GM21528 (cell line): ENCODE data around the gene TIMM44.
"Not testable (repeated sequence)": the region's sequence is repeated elsewhere in the genome, so short reads cannot be mapped to it uniquely, and the experiment has no call there.

Source experiments
- ATAC-seq: cut with Tn5 transposase; IDR thresholded peaks from one replicate; pipeline ENCODE4 v1.9.1; 2021; ENCODE audit warnings: mild to moderate bottlenecking, moderate library complexity; ENCODE audit not compliant: unreplicated experiment, low FRiP score

The TIMM44 gene

GRCh38 chr19:7977021-7977722 lies 33.7 kb upstream of the TIMM44 start:
- ATAC-seq: no peak

DNA sequence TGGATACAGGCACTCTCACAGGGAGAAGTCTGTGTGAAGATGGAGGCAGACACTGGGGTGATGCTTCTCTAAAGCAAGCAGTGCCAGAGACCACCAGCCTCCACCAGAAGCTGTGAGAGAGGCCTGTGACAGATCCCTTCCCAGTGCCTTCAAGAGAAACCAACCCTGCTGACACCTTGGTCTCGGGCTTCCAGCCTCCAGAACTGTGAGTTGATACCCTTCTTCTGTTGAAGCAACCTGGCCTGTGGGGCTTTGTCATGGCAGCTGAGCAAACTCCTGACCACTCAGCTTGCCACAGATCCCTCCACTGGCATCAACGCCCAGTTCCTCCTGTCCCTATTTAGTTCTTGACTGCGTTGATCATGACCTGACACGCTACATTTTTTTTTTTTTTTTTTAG lies 33.0 kb upstream of the TIMM44 start:
- no peak for ATAC-seq

DNA sequence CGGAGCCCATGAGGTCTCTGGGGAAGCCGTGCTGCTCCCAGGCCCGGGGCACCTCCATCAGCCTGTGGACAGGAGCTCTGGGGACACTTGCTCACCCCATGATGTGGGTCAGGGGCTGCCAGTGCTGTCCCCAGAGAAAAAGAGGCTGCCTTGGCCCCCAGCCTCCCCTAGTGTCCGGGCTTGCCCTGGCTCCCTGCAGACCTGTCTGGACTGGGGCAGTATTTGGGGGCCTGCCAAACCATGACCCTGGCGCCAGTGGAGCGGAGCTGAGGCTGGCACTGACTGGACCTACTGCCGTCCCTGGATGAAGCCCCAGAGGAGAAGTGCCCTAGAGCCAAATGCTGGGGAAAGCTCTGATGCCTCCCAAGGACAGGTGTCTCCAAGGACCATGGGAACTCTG lies 31.6 kb upstream of the TIMM44 start:
- ATAC-seq: no peak

DNA sequence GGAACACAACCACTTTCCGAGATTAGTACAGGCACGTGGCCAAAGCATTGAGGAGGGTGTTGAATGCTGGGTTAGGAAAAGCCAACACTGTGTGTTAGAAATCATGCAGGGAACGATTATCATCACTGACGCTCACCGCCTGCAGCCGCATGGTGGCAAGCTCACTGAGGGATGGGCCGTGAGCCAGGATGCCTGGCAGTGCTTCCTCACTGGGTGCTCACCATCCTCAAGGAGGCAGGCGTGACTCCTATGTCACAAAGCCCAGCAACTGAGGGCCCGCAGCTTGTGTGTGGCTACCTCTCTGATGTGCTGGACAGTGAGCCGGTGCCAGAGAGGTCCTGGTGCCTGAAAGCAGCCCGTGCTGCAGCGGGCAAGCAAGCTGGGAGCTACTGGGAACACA lies 30.4 kb upstream of the TIMM44 start:
- no peak for ATAC-seq

GRCh38 chr19:7971553-7972520 lies 28.4 kb upstream of the TIMM44 start:
- ATAC-seq: no peak

GRCh38 chr19:7970716-7971448 lies 27.4 kb upstream of the TIMM44 start:
- ATAC-seq: no peak

- no peak for ATAC-seq
These were observed 26.1 kb upstream of the TIMM44 start for GRCh38 chr19:7969555-7969939.

DNA sequence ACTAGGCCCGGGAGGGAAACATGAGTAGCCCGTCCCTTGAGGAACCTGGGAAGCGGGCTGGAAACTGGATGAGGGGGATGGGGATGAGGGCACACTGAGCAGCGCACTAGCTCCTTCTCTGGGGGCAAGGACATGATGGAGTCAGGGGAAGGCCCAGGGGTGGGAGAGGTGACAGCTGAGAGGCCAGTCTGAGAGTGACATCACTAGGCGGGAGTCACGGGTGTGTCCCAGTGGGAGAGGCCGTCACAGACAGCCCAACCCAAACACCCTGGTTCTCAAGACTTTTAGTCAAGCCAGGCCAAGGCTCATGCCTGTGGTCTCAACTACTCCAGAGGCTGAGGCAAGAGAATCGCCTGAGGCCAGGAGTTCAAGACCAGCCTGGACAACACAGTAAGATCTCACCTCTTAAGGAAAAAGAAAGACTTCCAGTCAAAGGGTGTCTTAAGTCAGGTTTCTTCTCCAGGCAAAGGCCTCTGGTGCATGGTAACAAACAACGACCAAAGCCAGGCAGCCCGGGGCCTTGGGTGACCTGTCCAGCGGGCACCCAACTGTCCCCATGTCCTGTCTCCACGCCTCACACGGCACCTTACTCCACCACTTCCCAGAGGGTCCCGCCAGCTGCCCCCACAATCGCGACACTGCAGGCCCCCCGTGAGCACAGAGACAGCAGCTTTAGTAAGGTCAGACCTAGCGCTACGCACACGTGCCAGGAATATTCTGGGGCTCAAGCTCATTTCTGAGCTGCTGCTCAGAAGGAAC lies 25.5 kb upstream of the TIMM44 start:
- no peak for ATAC-seq

DNA sequence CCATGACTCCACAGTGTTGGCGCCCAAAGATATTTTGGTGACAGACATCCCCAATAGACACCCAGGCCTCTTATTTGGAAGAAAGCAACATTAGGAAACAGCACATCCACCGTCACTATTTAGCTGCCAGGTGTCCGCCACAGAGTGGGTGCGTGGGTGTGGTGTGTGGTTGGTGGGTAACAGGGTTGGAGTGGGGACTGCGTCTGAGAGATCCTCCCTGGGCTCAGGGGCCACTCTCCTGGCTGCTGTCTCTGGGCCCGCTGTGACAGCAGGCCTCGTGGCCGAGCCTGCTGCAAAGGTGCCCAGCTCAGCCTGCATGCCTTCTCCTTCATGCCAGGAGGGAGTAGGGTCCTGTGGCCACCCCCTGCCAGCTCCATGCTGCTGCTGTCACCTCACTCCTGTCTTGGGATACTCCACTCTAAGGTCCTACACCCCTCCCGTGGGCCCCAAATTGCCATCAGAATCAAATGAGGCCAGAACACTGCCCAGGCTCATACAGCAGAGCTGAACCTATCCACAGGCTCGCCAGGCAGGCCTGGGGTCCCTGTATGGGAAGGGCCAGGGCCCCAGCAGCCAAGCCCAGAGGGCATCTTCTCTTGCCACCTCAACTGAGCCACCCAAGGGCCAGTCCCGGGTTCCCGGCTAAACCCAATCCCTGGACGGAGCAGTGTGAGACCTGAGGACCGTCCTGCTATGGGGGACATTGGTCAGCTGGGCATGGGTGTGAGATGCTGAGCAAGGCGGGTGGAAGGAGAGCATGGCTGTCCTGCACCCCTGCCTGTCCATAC lies 24.7 kb upstream of the TIMM44 start:
- no peak for ATAC-seq

DNA sequence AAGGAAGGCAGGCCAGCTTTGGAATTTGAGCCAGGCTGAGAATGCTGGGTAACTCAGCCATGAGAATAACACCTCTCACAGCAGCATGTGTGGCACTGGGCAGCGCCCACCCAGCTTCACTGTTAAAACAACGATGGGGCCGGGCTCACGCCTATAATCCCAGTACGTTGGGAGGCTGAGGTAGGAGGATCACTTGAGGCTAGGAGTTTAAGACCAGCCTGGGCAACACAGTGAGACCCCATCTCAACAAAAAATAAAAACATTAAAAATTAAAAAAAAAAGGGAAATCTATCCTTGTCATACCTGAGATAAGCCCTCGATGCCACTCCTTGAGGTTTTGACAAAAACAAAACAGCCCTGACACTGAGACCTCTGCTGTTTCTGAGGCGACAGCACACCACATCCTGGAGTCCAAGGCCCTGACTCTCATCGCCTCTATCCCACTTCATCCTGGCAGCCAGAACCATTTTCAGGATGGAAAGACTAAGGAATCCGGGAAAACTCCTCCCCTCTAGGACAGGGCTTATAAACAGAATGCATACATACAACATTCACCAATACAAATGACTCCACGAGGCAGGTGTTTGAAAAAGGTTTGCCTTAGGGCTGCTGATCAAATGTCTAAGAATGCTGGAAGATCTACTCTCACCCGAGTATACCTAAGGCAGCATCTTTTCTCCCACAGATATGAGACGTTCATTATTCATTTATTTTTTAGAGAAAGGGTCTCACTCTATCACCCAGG lies 22.6 kb upstream of the TIMM44 start:
- no peak for ATAC-seq

DNA sequence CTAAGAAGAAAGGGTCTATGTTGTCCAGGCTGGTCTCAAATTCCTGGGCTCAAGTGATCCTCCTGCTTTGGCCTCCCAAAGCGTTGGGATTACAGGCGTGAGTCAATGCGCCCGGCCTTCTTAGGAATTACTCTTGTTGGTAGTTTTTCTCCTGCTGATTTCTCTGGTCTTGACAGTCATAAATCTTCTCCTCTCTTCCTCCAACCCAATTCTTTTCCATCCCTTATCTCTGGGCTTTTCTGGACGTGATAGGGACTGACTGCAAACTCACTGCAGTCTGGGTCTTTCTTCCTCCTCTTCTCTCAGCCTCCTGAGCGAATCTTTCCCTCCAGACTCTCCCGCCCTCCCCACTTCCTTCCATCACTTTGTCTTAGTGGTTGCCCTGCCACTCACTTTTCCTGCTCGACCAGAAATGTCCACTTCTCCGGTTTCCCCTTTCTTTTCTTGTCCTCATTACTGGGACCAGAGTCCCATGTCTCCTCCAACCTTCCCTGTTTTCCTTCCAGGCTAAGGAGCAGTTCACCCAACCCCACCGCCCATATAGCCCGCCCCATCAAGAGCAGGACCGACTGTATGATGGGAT lies 21.9 kb upstream of the TIMM44 start:
- no peak for ATAC-seq

DNA sequence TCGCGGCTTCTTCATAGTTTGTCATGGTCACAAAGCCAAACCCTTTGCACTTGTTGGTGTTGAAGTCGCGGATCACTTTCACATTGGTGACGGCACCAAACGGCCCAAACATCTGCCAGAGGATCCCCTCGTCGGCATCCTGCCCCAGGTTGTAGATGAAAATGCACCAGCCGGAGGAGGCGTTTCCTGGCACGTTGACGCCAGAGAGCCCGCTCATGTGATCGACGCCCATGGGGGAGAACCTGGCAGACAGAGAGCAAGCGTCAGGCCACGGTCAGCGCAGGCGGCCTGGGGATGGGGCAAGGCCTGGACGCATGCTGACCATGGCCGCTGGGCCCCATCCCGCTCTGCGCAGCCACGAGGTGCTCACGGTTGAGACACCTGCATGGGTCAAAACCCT lies 20.1 kb upstream of the TIMM44 start:
- no peak for ATAC-seq

DNA sequence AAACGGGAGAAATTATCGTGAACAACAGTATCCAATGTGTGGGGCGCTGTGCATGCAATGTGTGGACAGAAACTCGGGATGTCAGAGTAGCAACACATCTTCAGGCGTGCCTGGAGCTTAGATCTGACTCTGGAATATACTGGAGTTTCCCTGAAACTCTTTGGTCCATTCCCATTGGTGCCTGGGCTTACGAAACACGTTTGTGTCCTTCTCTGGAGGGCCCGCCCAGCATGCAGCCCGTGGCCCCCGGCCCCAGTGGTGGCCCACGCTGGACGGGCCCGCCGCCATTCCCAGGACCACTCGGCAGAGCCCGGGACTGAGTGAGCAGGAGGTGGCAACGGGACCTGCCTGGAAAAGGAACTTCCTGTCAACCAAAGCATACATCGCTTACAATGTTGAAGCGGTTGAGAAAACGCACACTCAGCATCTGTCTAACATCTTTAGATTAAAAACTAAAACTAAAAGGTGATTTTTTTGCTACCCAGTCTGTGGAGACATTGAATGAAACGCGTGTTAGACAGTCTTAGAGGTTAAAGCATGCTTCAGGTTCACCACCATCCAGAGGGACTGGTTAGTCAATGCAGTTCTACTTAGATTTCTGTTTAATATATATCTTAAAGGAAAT lies 19.3 kb upstream of the TIMM44 start:
- ATAC-seq: no peak

DNA sequence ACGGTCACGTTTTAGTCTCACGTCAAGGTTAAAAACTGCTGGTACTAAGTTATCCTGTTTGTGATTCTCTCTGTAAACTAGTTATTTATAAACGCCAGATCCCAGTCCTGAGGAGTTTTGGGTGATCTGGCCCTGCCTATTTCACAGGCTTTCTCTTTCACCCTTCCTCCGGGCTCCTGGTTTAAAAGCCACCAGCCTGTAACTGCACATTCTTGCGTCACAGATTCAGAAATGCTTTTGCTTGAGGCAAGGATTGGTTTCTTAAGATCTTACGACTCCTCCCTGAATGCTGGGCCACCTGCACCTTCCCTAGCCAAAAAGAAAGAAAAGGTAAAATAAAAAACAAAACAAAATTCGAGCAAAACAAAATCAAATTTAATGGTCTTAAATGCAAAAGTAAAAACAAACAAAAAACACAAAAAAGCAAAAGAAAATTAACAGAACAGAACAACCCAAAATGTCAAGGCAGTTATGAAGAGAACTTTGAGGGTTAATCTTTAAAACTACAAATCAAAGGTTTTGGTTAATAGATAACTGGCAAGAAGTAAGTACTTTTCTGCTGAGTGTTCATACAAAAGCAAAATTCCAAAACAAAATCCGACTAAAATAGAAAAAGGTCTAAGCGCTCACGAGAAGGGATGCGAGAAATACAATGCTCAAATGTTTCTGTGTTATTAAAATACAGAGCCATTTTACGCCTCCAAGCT lies 18.6 kb upstream of the TIMM44 start:
- no peak for ATAC-seq

GRCh38 chr19:7961082-7961481 lies 17.6 kb upstream of the TIMM44 start:
- ATAC-seq: not testable (repeated sequence)

- no peak for ATAC-seq
These were observed 15.7 kb upstream of the TIMM44 start for GRCh38 chr19:7959211-7959610.

DNA sequence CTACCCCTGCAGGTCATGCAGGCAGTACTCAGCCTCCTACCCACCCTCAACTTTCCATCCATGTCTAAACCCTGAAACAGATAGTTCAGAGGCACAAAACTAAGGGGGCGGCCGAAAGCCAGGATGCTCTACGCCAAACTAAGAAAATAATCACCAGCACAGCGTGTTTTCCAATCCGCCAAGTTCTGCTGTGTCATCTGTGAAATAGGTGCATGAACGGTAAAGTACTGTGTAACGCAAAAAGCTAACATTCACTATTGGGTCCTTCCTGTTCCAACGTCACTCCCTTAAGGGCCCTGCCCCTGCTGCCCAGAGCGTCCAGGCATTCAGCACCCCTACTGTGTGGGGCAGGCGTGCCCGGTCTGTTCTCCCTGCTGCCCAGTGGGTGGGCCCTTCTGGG lies 12.2 kb upstream of the TIMM44 start:
- no peak for ATAC-seq

DNA sequence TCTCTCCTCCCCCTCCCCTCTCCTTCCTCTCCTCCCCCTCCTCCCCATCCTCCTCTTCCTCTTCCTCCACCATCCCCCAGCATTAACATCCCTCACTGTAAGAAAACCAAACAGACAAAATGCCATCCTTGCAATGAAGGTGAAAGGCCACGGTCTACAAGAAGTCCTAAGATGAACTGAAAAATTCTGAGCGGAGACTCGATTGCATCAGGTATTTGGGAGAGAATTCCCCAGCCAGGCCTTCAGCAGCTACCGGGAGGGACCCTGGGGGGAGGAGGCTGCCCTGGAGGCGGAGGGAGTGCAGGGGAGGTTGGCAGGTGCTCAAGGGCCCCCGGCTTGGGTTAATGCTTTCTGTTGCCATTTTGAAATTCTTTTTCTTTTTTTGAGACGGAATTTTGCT lies 10.1 kb upstream of the TIMM44 start:
- ATAC-seq: no peak
